Stomach (tissue), 4 donors: Measurements from ENCODE around the gene FAM107B.

Source experiments
- POLR2A ChIP-seq, 4 donors: fragments of 450-650 bp; IDR thresholded peaks; one replicate each; pipeline ENCODE4 v1.6.1; 2016; ENCODE audit warnings: antibody characterized with exemption in 4 of 4, control low read depth in 2 of 4, mild to moderate bottlenecking in 1 of 4, moderate library complexity in 1 of 4
- TF ChIP-seq, protein P1 (sequence below), 7 experiments: fragments of 450-650 bp in 4 of 7; fragments of 200-600 bp in 3 of 7; sonication (generic) in 3 of 7; IDR thresholded peaks; one replicate each; pipeline ENCODE4 v1.5.1; 2016 to 2019; ENCODE audit warnings: antibody characterized with exemption in 7 of 7, control low read depth in 2 of 7, mild to moderate bottlenecking in 1 of 7

DNA sequence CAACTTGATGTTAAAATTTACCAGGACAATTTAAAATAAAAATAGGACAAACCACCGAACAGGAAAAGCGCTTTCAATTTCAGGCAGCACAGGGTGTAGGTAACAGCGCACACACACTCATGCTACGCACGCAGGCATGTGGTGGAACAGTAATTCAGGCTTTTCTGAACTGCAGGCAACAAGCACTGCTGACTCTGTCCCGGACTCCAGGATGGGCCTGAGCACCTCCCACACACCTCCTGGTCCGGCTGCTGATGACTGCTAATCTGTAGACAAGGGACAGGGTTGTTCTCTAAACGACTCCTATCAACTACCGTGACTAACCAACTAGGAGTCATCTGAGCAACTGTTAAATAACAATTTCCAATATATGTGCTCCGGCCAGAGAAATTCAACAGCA, 251.4 kb downstream of the FAM107B start:
- TF ChIP-seq, protein P1, sequence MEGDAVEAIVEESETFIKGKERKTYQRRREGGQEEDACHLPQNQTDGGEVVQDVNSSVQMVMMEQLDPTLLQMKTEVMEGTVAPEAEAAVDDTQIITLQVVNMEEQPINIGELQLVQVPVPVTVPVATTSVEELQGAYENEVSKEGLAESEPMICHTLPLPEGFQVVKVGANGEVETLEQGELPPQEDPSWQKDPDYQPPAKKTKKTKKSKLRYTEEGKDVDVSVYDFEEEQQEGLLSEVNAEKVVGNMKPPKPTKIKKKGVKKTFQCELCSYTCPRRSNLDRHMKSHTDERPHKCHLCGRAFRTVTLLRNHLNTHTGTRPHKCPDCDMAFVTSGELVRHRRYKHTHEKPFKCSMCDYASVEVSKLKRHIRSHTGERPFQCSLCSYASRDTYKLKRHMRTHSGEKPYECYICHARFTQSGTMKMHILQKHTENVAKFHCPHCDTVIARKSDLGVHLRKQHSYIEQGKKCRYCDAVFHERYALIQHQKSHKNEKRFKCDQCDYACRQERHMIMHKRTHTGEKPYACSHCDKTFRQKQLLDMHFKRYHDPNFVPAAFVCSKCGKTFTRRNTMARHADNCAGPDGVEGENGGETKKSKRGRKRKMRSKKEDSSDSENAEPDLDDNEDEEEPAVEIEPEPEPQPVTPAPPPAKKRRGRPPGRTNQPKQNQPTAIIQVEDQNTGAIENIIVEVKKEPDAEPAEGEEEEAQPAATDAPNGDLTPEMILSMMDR (IDR thresholded peaks at IDR 0.05): no peak
- no peak for TF ChIP-seq POLR2A (IDR thresholded peaks at IDR 0.05)
